SK-N-SH (cell line): ENCODE results near the gene CNPY4. TPM values are rescaled to one million over a fixed set of nuclear protein-coding genes. Genes with fewer than 3 reads are reported as not detected.

Experiments used
- CHD2 ChIP-seq: fragments of 150-350 bp; IDR thresholded peaks from 2 replicates; pipeline ENCODE4 v1.6.1; 2018; ENCODE audit warnings: low read length; ENCODE audit not compliant: partially characterized antibody
- CTCF ChIP-seq: fragments of 200-600 bp; sonication (generic); IDR thresholded peaks from 2 replicates; pipeline ENCODE4 v1.6.1; 2017; ENCODE audit warnings: antibody characterized with exemption, mild to moderate bottlenecking, moderate library complexity
- ELF1 ChIP-seq: IDR thresholded peaks from 2 replicates; pipeline ENCODE4 v1.4.0; 2012
- EZH2phosphoT487 ChIP-seq: fragments of 200-600 bp; sonication (generic); IDR thresholded peaks from 2 replicates; pipeline ENCODE4 v1.6.1; 2017; ENCODE audit warnings: low read depth, mixed run types, mild to moderate bottlenecking, antibody characterized with exemption, moderate library complexity, borderline replicate concordance
- FOSL2 ChIP-seq: IDR thresholded peaks from 2 replicates; pipeline ENCODE4 v1.4.0; 2012; ENCODE audit warnings: low read depth, mild to moderate bottlenecking, moderate library complexity, borderline replicate concordance
- FOXJ3 ChIP-seq: sonication (generic); formaldehyde crosslinking; IDR thresholded peaks from 2 replicates; pipeline ENCODE4 v1.5.1; 2020; ENCODE audit warnings: mild to moderate bottlenecking, missing genetic modification reagents
- FOXM1 ChIP-seq: IDR thresholded peaks from 2 replicates; pipeline ENCODE4 v1.4.0; 2012; ENCODE audit warnings: low read depth, mild to moderate bottlenecking
- GABPA ChIP-seq: IDR thresholded peaks from 2 replicates; pipeline ENCODE4 v1.4.0; 2012; ENCODE audit warnings: low read depth, mild to moderate bottlenecking
- GATA2 ChIP-seq: sonication (generic); formaldehyde crosslinking; IDR thresholded peaks from 2 replicates; pipeline ENCODE4 v1.5.0; 2020; ENCODE audit warnings: mild to moderate bottlenecking, missing genetic modification reagents
- IRF3 ChIP-seq: fragments of 150-350 bp; IDR thresholded peaks from 2 replicates; pipeline ENCODE4 v1.6.1; 2016; ENCODE audit warnings: mild to moderate bottlenecking, low read depth, low read length
- MEF2A ChIP-seq: IDR thresholded peaks from 2 replicates; pipeline ENCODE4 v1.4.0; 2012; ENCODE audit warnings: low read depth, borderline replicate concordance
- NFIC ChIP-seq: IDR thresholded peaks from 2 replicates; pipeline ENCODE4 v1.4.0; 2012; ENCODE audit warnings: borderline replicate concordance
- POLR2AphosphoS5 ChIP-seq: IDR thresholded peaks from 2 replicates; pipeline ENCODE4 v1.6.1; 2012; ENCODE audit warnings: low read depth, low read length
- RFX5 ChIP-seq: IDR thresholded peaks from 2 replicates; pipeline ENCODE4 v1.6.1; 2012; ENCODE audit warnings: mild to moderate bottlenecking, improper control_type of control experiment, low read length
- RXRA ChIP-seq: IDR thresholded peaks from 2 replicates; pipeline ENCODE4 v1.4.0; 2012; ENCODE audit warnings: low read depth, mild to moderate bottlenecking, borderline replicate concordance
- TAF1 ChIP-seq: IDR thresholded peaks from 2 replicates; pipeline ENCODE4 v1.6.1; 2012; ENCODE audit warnings: low read depth, mild to moderate bottlenecking, low read length, moderate library complexity, borderline replicate concordance
- TCF12 ChIP-seq: IDR thresholded peaks from 2 replicates; pipeline ENCODE4 v1.4.0; 2012
- TEAD4 ChIP-seq: IDR thresholded peaks from 2 replicates; pipeline ENCODE4 v1.4.0; 2012; ENCODE audit warnings: mild to moderate bottlenecking, borderline replicate concordance; ENCODE audit not compliant: insufficient read depth
- polyA plus RNA-seq, 3 experiments: library from polyadenylated mRNA; depleted of rRNA; stranded (reverse); fragments of >200 nt; gene quantifications; 2 replicates each; pipeline ENCODE4 v1.2.3, GENCODE V29; 2012
- TF ChIP-seq, protein P1 (sequence below): IDR thresholded peaks from 2 replicates; pipeline ENCODE4 v1.4.0; 2012; ENCODE audit warnings: low read depth, borderline replicate concordance
- TF ChIP-seq, protein P2 (sequence below): IDR thresholded peaks from 2 replicates; pipeline ENCODE4 v1.6.1; 2012; ENCODE audit warnings: mild to moderate bottlenecking, low read depth, low read length, moderate library complexity

Gene CNPY4
- polyA plus RNA-seq, 1 of the 3 experiments (the other 2 are of a cell fraction) = 52.0 TPM

- TF ChIP-seq IRF3 = peak; percentile 21; the same call in 1 of the 2 replicates
- peak; percentile 60 for TF ChIP-seq NFIC
- no peak for TF ChIP-seq GATA2 (CRISPR knock-in tag)
- peak; percentile 72 for TF ChIP-seq TAF1
- TF ChIP-seq FOXJ3 (CRISPR knock-in tag) = peak; percentile 98
- TF ChIP-seq ELF1 = peak; percentile 95
- TF ChIP-seq RXRA = no peak; the same call in 1 of the 2 replicates
- TF ChIP-seq, protein P1, sequence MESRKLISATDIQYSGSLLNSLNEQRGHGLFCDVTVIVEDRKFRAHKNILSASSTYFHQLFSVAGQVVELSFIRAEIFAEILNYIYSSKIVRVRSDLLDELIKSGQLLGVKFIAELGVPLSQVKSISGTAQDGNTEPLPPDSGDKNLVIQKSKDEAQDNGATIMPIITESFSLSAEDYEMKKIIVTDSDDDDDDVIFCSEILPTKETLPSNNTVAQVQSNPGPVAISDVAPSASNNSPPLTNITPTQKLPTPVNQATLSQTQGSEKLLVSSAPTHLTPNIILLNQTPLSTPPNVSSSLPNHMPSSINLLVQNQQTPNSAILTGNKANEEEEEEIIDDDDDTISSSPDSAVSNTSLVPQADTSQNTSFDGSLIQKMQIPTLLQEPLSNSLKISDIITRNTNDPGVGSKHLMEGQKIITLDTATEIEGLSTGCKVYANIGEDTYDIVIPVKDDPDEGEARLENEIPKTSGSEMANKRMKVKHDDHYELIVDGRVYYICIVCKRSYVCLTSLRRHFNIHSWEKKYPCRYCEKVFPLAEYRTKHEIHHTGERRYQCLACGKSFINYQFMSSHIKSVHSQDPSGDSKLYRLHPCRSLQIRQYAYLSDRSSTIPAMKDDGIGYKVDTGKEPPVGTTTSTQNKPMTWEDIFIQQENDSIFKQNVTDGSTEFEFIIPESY = no peak; the same call in 1 of the 2 replicates
- no peak for TF ChIP-seq FOSL2
- TF ChIP-seq FOXM1 = 0 out of 2 replicates have a peak, but pooled peaks have one; percentile 41
- peak; percentile 98 for TF ChIP-seq CHD2
- no peak for TF ChIP-seq EZH2phosphoT487
- TF ChIP-seq CTCF = no peak
- peak; percentile 84 for TF ChIP-seq RFX5
- TF ChIP-seq TEAD4 = peak; percentile 87
- no peak for TF ChIP-seq POLR2AphosphoS5
- peak; percentile 92 for TF ChIP-seq GABPA
- peak; percentile 34; the same call in 1 of the 2 replicates for TF ChIP-seq MEF2A
- TF ChIP-seq, protein P2, sequence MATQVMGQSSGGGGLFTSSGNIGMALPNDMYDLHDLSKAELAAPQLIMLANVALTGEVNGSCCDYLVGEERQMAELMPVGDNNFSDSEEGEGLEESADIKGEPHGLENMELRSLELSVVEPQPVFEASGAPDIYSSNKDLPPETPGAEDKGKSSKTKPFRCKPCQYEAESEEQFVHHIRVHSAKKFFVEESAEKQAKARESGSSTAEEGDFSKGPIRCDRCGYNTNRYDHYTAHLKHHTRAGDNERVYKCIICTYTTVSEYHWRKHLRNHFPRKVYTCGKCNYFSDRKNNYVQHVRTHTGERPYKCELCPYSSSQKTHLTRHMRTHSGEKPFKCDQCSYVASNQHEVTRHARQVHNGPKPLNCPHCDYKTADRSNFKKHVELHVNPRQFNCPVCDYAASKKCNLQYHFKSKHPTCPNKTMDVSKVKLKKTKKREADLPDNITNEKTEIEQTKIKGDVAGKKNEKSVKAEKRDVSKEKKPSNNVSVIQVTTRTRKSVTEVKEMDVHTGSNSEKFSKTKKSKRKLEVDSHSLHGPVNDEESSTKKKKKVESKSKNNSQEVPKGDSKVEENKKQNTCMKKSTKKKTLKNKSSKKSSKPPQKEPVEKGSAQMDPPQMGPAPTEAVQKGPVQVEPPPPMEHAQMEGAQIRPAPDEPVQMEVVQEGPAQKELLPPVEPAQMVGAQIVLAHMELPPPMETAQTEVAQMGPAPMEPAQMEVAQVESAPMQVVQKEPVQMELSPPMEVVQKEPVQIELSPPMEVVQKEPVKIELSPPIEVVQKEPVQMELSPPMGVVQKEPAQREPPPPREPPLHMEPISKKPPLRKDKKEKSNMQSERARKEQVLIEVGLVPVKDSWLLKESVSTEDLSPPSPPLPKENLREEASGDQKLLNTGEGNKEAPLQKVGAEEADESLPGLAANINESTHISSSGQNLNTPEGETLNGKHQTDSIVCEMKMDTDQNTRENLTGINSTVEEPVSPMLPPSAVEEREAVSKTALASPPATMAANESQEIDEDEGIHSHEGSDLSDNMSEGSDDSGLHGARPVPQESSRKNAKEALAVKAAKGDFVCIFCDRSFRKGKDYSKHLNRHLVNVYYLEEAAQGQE = 0 out of 2 replicates have a peak, but pooled peaks have one; percentile 33
- peak; percentile 65 for TF ChIP-seq TCF12
Observed at GRCh38 chr7:100100420-100101015, 18.9 kb upstream of the CNPY4 start (continued).
